Measurements from ENCODE around the gene CACNA1D.

CACNA1D gene

DNA sequence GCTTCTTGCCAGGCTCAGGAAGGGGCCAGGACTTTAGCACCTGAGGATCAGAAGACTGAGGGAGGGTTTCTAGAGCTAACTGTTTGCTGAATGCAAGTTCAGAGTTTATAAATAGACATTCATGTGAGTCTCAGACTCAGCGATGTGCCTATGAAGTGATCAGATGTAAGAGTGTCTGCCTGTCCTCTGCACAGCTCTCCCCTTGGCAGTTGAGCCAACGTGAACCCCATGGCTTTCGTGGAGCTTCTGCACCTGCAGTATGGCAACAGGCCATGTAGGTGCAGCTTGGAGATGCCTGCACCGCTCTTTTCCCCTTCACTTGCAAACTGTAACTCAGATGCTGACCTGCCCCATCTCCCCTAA lies 209.9 kb downstream of the CACNA1D start:
- Histone ChIP-seq H3K4me2 (ENCODE audit: low read length) (no peak overlapping the region), H3K56ac (ENCODE audit: low read length) (no peak overlapping the region), H3K23ac (ENCODE audit: low read length) (no peak overlapping the region), H3K18ac (ENCODE audit: low read length) (no peak overlapping the region), H3K27me3 (ENCODE audit: insufficient read depth, low read length, poor library complexity) (no peaks in the 10 kb centered on the region), H3K4ac (ENCODE audit: low read depth, low read length) (no peak overlapping the region), H3K4me3 (ENCODE audit: low read length) (no peak overlapping the region), H3K27ac (ENCODE audit: low read depth, low read length) (no peak overlapping the region), H2AK5ac (ENCODE audit: low read length) (no peak overlapping the region), H3K36me3 (ENCODE audit: control insufficient read depth, insufficient read depth, low read length) (no peaks in the 10 kb centered on the region), H2BK120ac (ENCODE audit: low read depth, low read length) (no peak overlapping the region), H4K8ac (ENCODE audit: low read depth, low read length) (no peak overlapping the region), H2BK15ac (replicated peaks; ENCODE audit: low read depth) (no peak overlapping the region), H2BK5ac (ENCODE audit: low read length) (no peak overlapping the region), H3K79me1 (ENCODE audit: low read length) (no peaks in the 10 kb centered on the region), H3K79me2 (ENCODE audit: control insufficient read depth, insufficient read depth, low read length) (no peaks in the 10 kb centered on the region), H3K4me1 (ENCODE audit: control insufficient read depth, low read depth, low read length) (no peaks in the 10 kb centered on the region), H4K5ac (ENCODE audit: low read length) (no peak overlapping the region), H3K9ac (ENCODE audit: low read length) (no peak overlapping the region)
- no peak for DNase-seq
- no CpG with 5 or more reads among the region's 4 CpGs for WGBS (ENCODE audit: extremely low coverage, insufficient coverage, low lambda C conversion rate)

DNA sequence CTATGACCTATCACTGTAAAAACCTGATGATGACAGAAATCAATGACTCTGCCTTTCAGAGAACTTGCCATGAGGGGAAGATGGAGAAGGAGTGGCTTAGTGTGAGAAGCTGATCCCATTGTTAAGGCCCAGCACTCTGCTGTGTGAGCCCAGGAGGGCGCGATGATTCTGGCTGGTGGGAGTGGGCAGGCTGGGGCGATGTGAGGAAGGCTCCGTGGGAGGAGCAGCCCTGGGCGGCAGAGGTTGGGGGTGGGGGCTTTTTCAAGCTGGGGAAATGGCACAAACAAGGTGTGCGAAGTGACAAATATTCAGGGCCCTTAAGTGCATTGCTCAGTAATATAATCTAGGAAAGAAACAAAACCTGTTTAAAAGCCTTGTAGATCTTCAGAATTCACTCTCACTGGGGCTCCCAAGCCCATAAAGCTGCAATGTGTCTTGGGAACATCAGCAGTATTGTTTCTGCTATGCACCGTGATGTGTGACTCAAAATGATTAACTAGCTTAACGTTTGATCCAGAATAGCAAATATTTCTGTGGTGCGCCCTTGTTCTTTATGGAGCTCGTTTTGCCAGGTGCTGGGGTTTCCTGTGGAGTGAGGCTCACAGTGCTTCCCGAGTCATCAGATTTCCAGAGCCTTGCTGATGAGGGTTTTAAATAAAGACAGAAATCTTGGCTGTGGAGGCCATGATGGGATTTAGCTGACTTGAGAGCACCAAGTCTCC lies 210.8 kb downstream of the CACNA1D start:
- no CpG with 5 or more reads among the region's 11 CpGs for WGBS (ENCODE audit: extremely low coverage, insufficient coverage, low lambda C conversion rate)
- no peak for DNase-seq

DNA sequence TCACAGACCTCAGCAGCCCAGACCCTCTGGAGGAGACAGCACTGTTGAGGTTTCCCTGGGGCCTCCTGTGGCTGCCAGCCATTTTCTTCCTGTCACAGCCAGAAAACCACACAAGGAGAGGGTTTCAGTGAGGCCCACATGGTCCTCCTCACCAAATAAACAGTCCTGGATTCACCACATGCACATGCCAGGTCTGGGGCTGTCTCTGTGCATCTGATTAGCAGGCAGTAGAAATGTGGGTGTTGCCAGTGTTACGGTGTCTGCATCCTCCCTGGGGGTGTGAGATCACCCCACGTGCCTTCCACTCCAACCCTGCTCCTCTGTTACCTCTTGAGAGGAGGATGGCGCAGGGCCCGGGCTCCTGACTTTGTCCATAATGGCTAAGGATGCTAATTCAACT lies 211.4 kb downstream of the CACNA1D start:
- whole genome bisulfite sequencing (ENCODE audit: extremely low coverage, insufficient coverage, low lambda C conversion rate), result no CpG with 5 or more reads among the region's 4 CpGs
- Histone ChIP-seq H4K8ac (ENCODE audit: low read depth, low read length) (no peak overlapping the region), H3K36me3 (ENCODE audit: control insufficient read depth, insufficient read depth, low read length) (no peaks in the 10 kb centered on the region), H3K27me3 (ENCODE audit: insufficient read depth, low read length, poor library complexity) (no peaks in the 10 kb centered on the region), H2BK120ac (ENCODE audit: low read depth, low read length) (no peak overlapping the region), H3K18ac (ENCODE audit: low read length) (no peak overlapping the region), H3K79me1 (ENCODE audit: low read length) (no peaks in the 10 kb centered on the region), H3K56ac (ENCODE audit: low read length) (no peak overlapping the region), H3K9ac (ENCODE audit: low read length) (no peak overlapping the region), H3K27ac (ENCODE audit: low read depth, low read length) (no peak overlapping the region), H3K4ac (ENCODE audit: low read depth, low read length) (no peak overlapping the region), H2BK15ac (replicated peaks; ENCODE audit: low read depth) (no peak overlapping the region), H3K23ac (ENCODE audit: low read length) (no peak overlapping the region), H2BK5ac (ENCODE audit: low read length) (no peak overlapping the region), H3K79me2 (ENCODE audit: control insufficient read depth, insufficient read depth, low read length) (no peaks in the 10 kb centered on the region), H4K5ac (ENCODE audit: low read length) (no peak overlapping the region), H3K4me1 (ENCODE audit: control insufficient read depth, low read depth, low read length) (no peaks in the 10 kb centered on the region), H3K4me3 (ENCODE audit: low read length) (no peak overlapping the region), H3K4me2 (ENCODE audit: low read length) (no peak overlapping the region), H2AK5ac (ENCODE audit: low read length) (no peak overlapping the region)
- DNase-seq, result no peak

More for the DNA sequence above, 210.8 kb downstream of the CACNA1D start:
- H3K79me2 ChIP-seq (ENCODE audit: control insufficient read depth, insufficient read depth, low read length), result no peaks in the 10 kb centered on the region
- H3K4me3 ChIP-seq (ENCODE audit: low read length), result no peak overlapping the region
- H4K5ac ChIP-seq (ENCODE audit: low read length), result no peak overlapping the region
- H3K79me1 ChIP-seq (ENCODE audit: low read length), result no peaks in the 10 kb centered on the region
- no peak overlapping the region for H3K27ac ChIP-seq (ENCODE audit: low read depth, low read length)
- no peaks in the 10 kb centered on the region for H3K36me3 ChIP-seq (ENCODE audit: control insufficient read depth, insufficient read depth, low read length)
- H2BK120ac ChIP-seq (ENCODE audit: low read depth, low read length), result no peak overlapping the region
- no peak overlapping the region for H3K23ac ChIP-seq (ENCODE audit: low read length)
- H3K9ac ChIP-seq (ENCODE audit: low read length), result no peak overlapping the region
- no peaks in the 10 kb centered on the region for H3K27me3 ChIP-seq (ENCODE audit: insufficient read depth, low read length, poor library complexity)
- H3K4ac ChIP-seq (ENCODE audit: low read depth, low read length), result no peak overlapping the region
- H3K56ac ChIP-seq (ENCODE audit: low read length), result no peak overlapping the region
- H3K4me1 ChIP-seq (ENCODE audit: control insufficient read depth, low read depth, low read length), result no peaks in the 10 kb centered on the region
- no peak overlapping the region for H2BK15ac ChIP-seq (replicated peaks; ENCODE audit: low read depth)
- no peak overlapping the region for H4K8ac ChIP-seq (ENCODE audit: low read depth, low read length)
- H3K18ac ChIP-seq (ENCODE audit: low read length), result no peak overlapping the region
- H3K4me2 ChIP-seq (ENCODE audit: low read length), result no peak overlapping the region
- H2BK5ac ChIP-seq (ENCODE audit: low read length), result no peak overlapping the region
- no peak overlapping the region for H2AK5ac ChIP-seq (ENCODE audit: low read length)

GRCh38 chr3:53707222-53707621 lies 212.8 kb downstream of the CACNA1D start:
- no peak overlapping the region for H3K4me3 ChIP-seq (ENCODE audit: low read length)
- H3K4me1 ChIP-seq (ENCODE audit: control insufficient read depth, low read depth, low read length), result no peaks in the 10 kb centered on the region
- H2BK15ac ChIP-seq (replicated peaks; ENCODE audit: low read depth), result no peak overlapping the region
- H2BK5ac ChIP-seq (ENCODE audit: low read length), result no peak overlapping the region
- no peak overlapping the region for H3K9ac ChIP-seq (ENCODE audit: low read length)
- H3K36me3 ChIP-seq (ENCODE audit: control insufficient read depth, insufficient read depth, low read length), result no peaks in the 10 kb centered on the region
- no peak overlapping the region for H4K8ac ChIP-seq (ENCODE audit: low read depth, low read length)
- no peak overlapping the region for H2BK120ac ChIP-seq (ENCODE audit: low read depth, low read length)
- H3K23ac ChIP-seq (ENCODE audit: low read length), result no peak overlapping the region
- no peak overlapping the region for H4K5ac ChIP-seq (ENCODE audit: low read length)
- no peak overlapping the region for H3K56ac ChIP-seq (ENCODE audit: low read length)
- no peak for DNase-seq
- no peak overlapping the region for H3K4me2 ChIP-seq (ENCODE audit: low read length)
- no peak overlapping the region for H3K18ac ChIP-seq (ENCODE audit: low read length)
- no peak overlapping the region for H2AK5ac ChIP-seq (ENCODE audit: low read length)
- H3K79me1 ChIP-seq (ENCODE audit: low read length), result no peaks in the 10 kb centered on the region
- no peak overlapping the region for H3K27ac ChIP-seq (ENCODE audit: low read depth, low read length)
- no peaks in the 10 kb centered on the region for H3K27me3 ChIP-seq (ENCODE audit: insufficient read depth, low read length, poor library complexity)
- no peaks in the 10 kb centered on the region for H3K79me2 ChIP-seq (ENCODE audit: control insufficient read depth, insufficient read depth, low read length)
- no peak overlapping the region for H3K4ac ChIP-seq (ENCODE audit: low read depth, low read length)

DNA sequence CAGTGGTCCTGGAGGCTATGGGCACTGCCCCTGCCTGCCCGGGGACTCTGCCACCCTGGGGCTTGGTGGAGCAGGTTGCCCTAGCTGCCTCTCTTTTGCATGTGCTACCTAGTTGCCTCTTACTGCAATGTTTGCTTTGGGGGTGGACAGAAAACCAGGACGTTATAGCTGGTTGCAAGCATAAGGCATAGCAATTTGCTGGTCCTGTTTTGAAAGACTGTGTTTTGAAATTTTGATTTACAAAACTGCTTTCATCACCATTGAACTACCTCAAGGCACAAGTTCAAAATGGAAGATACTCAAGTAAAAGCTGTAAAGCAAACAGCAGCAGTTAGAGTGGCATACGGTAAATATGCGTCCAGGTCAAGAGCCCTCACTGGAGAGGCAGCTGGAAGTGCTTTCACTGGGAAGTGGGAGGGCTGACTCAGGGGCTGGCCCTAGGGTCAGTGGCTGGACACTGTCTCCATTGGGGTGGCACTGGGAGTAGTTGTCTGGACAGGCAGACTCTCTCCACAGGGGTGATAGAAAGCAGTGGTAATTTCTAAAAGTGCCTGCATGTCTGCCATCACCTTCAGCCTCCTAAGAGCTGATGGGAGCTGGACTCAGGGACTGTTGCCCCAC lies 213.7 kb downstream of the CACNA1D start:
- Histone ChIP-seq H3K27ac (ENCODE audit: low read depth, low read length) (no peak overlapping the region), H2BK15ac (replicated peaks; ENCODE audit: low read depth) (no peak overlapping the region), H3K18ac (ENCODE audit: low read length) (no peak overlapping the region), H3K4me1 (ENCODE audit: control insufficient read depth, low read depth, low read length) (no peaks in the 10 kb centered on the region), H4K8ac (ENCODE audit: low read depth, low read length) (no peak overlapping the region), H3K9ac (ENCODE audit: low read length) (no peak overlapping the region), H3K4me3 (ENCODE audit: low read length) (no peak overlapping the region), H3K23ac (ENCODE audit: low read length) (no peak overlapping the region), H3K56ac (ENCODE audit: low read length) (no peak overlapping the region), H4K5ac (ENCODE audit: low read length) (no peak overlapping the region), H2AK5ac (ENCODE audit: low read length) (no peak overlapping the region), H3K27me3 (ENCODE audit: insufficient read depth, low read length, poor library complexity) (no peaks in the 10 kb centered on the region), H3K4ac (ENCODE audit: low read depth, low read length) (no peak overlapping the region), H3K4me2 (ENCODE audit: low read length) (no peak overlapping the region), H2BK5ac (ENCODE audit: low read length) (no peak overlapping the region), H2BK120ac (ENCODE audit: low read depth, low read length) (no peak overlapping the region), H3K79me2 (ENCODE audit: control insufficient read depth, insufficient read depth, low read length) (no peaks in the 10 kb centered on the region), H3K36me3 (ENCODE audit: control insufficient read depth, insufficient read depth, low read length) (no peaks in the 10 kb centered on the region), H3K79me1 (ENCODE audit: low read length) (no peaks in the 10 kb centered on the region)
- no peak for DNase-seq
- no CpG with 5 or more reads among the region's 4 CpGs for WGBS (ENCODE audit: extremely low coverage, insufficient coverage, low lambda C conversion rate)

DNA sequence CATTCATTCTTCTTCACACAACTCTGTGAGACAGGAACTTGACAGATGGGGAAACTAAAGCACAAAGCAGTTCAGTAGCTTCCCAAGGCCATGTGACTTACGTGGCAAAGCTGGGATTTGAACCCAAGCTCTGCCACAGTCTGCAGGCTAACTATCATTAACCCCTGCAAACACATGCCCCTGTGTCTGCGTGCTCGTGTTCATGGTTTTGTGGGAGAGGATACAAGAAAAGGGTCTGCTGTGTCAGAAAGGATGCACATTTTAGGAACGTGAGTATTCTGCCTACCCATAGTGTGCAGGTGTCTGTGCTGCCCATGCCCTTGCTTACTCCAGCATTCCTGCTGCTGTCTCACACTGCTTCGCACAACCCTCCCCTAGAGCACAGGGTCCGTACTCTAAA lies 214.8 kb downstream of the CACNA1D start:
- no CpG with 5 or more reads among the region's 6 CpGs for WGBS (ENCODE audit: extremely low coverage, insufficient coverage, low lambda C conversion rate)
- H4K5ac ChIP-seq (ENCODE audit: low read length), result no peak overlapping the region

More for the DNA sequence above, 214.8 kb downstream of the CACNA1D start:
- no peak overlapping the region for H3K9ac ChIP-seq (ENCODE audit: low read length)
- no peak overlapping the region for H3K4ac ChIP-seq (ENCODE audit: low read depth, low read length)
- H2BK15ac ChIP-seq (replicated peaks; ENCODE audit: low read depth), result no peak overlapping the region
- H2BK5ac ChIP-seq (ENCODE audit: low read length), result no peak overlapping the region
- no peaks in the 10 kb centered on the region for H3K27me3 ChIP-seq (ENCODE audit: insufficient read depth, low read length, poor library complexity)
- no peak overlapping the region for H3K56ac ChIP-seq (ENCODE audit: low read length)
- H2BK120ac ChIP-seq (ENCODE audit: low read depth, low read length), result no peak overlapping the region
- no peaks in the 10 kb centered on the region for H3K4me1 ChIP-seq (ENCODE audit: control insufficient read depth, low read depth, low read length)
- H3K4me2 ChIP-seq (ENCODE audit: low read length), result no peak overlapping the region
- H3K27ac ChIP-seq (ENCODE audit: low read depth, low read length), result no peak overlapping the region
- no peak overlapping the region for H3K4me3 ChIP-seq (ENCODE audit: low read length)
- H3K18ac ChIP-seq (ENCODE audit: low read length), result no peak overlapping the region
- H3K79me1 ChIP-seq (ENCODE audit: low read length), result no peaks in the 10 kb centered on the region
- H3K79me2 ChIP-seq (ENCODE audit: control insufficient read depth, insufficient read depth, low read length), result no peaks in the 10 kb centered on the region
- no peak overlapping the region for H3K23ac ChIP-seq (ENCODE audit: low read length)
- DNase-seq, result no peak
- no peaks in the 10 kb centered on the region for H3K36me3 ChIP-seq (ENCODE audit: control insufficient read depth, insufficient read depth, low read length)
- no peak overlapping the region for H4K8ac ChIP-seq (ENCODE audit: low read depth, low read length)
- H2AK5ac ChIP-seq (ENCODE audit: low read length), result no peak overlapping the region

Measured in mesendoderm (in vitro differentiated cells).